ENCODE data around the gene ARHGEF4.

DNA sequence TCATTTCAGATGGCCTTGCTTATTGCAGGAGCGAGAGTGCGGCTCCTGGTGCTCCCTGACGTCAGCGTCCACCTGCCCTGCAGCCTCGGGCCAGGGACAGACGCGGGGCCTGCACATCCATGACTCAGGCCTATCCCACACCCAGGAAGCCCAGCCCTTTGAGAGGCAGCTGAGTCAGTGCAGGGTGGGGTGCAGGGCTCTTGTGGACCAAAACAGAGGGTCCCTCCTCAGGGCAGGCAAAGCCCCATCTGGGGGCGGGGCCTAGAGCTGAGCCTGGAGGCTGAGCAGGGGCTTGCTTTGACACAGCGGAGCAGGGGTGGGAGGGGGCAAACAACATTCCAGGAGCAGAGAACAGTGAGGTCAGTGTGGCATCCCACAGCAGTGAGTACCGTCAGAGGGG, 7.7 kb upstream of the ARHGEF4 start:
- no peak for TF ChIP-seq HDGF (IDR thresholded peaks at IDR 0.05; ENCODE audit: borderline replicate concordance)
- no peak for TF ChIP-seq ZNF384 (IDR thresholded peaks at IDR 0.05)
- TF ChIP-seq SP1 (IDR thresholded peaks at IDR 0.05), result no peak
- no peak for TF ChIP-seq FOXA1 (IDR thresholded peaks at IDR 0.05)
- TF ChIP-seq BHLHE40 (IDR thresholded peaks at IDR 0.05; ENCODE audit: borderline replicate concordance), result no peak

Measured in HEK293T (cell line).